ENCODE data around the gene TNS3. TPM values are rescaled to one million over a fixed set of nuclear protein-coding genes. Genes with fewer than 3 reads are reported as not detected.

The TNS3 gene
- total RNA-seq, 3 donors from 2014 or later = 69.1 to 98.9 (median 69.9) TPM

DNA sequence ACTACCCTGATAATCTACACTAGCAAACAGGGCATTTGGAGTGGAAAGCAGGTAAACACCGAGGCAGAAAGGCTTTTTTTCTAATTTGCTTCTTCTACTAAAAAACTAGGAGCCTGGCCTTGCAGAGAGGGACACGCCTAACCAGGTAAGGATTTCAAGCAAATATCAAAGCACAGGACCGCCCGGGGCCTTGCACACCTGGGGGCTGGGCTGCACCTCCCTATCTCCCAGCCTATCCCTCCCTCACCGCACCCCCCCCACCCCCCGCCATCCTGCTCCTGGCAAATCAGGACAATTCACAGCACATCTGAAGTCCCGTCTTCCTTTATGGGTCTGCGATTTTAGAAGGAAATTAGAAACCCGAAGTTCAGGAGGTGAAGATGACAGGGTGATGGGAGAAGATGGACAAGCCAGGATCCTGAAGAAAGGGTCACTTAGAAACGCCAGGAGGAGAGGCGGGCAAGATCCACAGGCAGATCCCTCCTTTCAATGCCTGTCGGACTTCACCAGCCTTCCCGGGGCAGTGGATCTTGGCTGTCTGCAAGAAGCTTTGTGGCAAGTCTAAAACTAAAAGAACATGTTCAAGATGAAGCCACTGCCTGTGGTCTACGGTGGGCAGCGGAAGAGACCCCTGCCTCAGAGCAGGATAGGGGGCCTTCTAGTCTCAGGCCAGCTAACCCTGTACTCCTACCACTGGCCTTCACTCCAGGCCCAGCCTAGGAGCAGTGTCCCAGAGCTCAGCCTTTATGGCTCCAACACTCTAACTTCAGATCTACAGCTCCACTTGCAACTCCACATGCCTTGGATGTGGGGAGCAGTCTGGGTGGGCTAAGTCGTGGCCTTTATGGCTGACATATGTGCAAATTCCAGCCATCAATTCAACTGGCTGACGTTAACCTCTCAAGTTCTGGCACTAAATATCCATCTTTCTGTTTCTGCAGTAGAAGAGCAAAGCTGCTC lies 43.9 kb downstream of the TNS3 start:
- intact Hi-C loops (cut with DNase I, micrococcal nuclease) = no loop called here
- H3K4me1 ChIP-seq (ENCODE audit: low read depth) = peaks cover 33% of the 10 kb centered on the region
- peak; percentile 13 for ATAC-seq
- no peak overlapping the region for H3K4me3 ChIP-seq
- TF ChIP-seq, protein P1, sequence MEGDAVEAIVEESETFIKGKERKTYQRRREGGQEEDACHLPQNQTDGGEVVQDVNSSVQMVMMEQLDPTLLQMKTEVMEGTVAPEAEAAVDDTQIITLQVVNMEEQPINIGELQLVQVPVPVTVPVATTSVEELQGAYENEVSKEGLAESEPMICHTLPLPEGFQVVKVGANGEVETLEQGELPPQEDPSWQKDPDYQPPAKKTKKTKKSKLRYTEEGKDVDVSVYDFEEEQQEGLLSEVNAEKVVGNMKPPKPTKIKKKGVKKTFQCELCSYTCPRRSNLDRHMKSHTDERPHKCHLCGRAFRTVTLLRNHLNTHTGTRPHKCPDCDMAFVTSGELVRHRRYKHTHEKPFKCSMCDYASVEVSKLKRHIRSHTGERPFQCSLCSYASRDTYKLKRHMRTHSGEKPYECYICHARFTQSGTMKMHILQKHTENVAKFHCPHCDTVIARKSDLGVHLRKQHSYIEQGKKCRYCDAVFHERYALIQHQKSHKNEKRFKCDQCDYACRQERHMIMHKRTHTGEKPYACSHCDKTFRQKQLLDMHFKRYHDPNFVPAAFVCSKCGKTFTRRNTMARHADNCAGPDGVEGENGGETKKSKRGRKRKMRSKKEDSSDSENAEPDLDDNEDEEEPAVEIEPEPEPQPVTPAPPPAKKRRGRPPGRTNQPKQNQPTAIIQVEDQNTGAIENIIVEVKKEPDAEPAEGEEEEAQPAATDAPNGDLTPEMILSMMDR (IDR thresholded peaks at IDR 0.05) = no peak
- peak in 1 of 3 donors; percentile 31 for DNase-seq
- H3K36me3 ChIP-seq (ENCODE audit: low read depth) = no peaks in the 10 kb centered on the region
- H3K9me3 ChIP-seq = no peaks in the 10 kb centered on the region

DNA sequence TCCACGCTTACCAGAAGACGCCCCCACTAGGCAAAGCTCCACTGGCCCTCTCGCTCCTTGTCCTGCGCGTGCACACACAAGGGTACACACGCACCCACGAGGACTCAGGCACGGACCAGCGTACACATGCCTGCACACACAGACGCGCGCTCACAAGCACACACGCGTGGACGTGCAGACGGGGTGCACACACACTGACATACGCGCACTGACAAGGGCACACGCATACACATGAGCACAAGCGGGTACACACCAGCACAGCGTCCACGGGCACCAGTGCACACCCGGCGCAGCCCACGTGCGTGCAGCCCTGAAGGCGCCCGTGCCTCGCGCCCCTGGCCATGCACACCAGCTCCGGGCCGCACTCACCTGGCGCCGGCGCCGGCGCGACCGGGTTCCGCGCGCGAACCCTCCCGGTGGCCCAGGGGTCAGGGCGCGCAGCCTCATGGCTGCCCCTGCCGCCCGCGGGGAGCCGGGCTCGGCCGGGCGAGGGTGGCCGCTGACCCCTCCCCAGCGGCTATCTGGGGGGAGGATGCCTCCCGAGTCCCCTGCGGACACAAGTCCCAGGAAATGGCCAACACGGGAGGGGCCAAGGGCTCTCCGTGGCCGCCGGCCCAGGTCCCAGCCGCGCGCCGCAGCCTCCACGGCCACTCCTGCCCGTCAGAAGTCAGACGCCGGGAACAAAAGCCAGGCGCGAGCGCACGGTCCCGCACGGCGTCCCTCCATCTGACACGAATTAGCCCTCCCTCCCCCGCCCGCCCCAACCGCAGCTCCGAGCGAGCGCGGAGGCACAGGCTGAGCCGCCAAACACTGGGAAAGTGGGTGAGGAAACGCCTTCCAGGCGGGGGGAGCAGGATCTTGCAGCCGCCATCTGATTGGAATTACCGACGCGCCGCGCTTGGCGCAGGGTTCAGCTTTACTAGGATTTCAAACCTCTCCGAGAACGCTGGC lies 45.0 kb downstream of the TNS3 start:
- intact Hi-C loops (cut with DNase I, micrococcal nuclease) = no loop called here
- TF ChIP-seq, protein P1 (IDR thresholded peaks at IDR 0.05) = no peak
- H3K4me1 ChIP-seq (ENCODE audit: low read depth) = peaks cover 33% of the 10 kb centered on the region

DNA sequence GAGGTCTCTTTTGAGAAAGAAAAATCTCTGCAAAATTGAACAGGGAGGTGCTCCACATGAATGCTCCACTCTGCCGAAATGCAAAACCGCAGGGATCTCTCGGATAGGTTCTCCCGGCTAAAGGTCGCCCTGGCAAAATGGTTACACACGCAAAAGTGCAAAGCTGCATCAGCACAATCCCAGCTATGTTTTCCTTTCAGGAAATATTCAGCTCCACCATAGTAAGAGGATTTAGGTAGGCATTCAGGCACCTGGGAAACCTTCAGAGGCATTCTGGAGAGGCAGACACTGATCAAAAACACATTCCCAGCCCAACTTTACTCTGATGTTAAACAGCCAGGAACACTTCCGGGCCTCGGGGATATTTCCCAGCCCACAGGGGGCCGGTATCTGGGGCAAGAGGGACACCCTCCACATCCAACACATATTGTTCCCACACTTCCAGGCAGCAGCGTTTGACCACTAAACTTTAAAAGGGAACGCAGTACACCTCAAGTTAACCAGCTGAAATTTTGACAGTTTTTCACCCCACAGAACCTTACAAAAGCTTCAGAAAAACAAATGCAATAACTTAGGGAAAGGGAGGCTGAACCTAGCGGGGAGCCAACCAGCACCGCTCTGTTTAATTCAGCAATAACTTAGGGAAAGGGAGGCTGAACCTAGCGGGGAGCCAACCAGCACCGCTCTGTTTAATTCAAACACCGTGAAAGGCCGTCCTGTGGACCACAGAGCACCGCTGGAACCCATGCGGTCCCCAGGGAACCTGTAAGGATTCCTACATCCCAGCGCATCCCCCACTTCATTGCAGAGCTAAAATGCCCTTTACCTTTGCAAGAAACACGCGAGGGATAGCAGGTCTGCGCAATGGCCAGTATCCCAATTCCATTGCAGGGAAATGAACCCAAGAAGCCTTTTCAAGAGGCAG lies 45.9 kb downstream of the TNS3 start:
- intact Hi-C loops (cut with DNase I, micrococcal nuclease) = no loop called here
- DNase-seq = peak in 1 of 3 donors; percentile 12
- no peaks in the 10 kb centered on the region for H3K36me3 ChIP-seq (ENCODE audit: low read depth)
- H3K4me1 ChIP-seq (ENCODE audit: low read depth) = peaks cover 33% of the 10 kb centered on the region
- ATAC-seq = no peak
- TF ChIP-seq, protein P1 (IDR thresholded peaks at IDR 0.05) = no peak
- no peak overlapping the region for H3K4me3 ChIP-seq
- no peaks in the 10 kb centered on the region for H3K9me3 ChIP-seq

More for the DNA sequence above, 45.0 kb downstream of the TNS3 start:
- peak; percentile 63 for ATAC-seq
- peak overlapping the region; percentile 22 for H3K4me3 ChIP-seq
- H3K36me3 ChIP-seq (ENCODE audit: low read depth) = no peaks in the 10 kb centered on the region
- H3K9me3 ChIP-seq = no peaks in the 10 kb centered on the region
- peak; percentile 67 to 75 (median 71) for DNase-seq

DNA sequence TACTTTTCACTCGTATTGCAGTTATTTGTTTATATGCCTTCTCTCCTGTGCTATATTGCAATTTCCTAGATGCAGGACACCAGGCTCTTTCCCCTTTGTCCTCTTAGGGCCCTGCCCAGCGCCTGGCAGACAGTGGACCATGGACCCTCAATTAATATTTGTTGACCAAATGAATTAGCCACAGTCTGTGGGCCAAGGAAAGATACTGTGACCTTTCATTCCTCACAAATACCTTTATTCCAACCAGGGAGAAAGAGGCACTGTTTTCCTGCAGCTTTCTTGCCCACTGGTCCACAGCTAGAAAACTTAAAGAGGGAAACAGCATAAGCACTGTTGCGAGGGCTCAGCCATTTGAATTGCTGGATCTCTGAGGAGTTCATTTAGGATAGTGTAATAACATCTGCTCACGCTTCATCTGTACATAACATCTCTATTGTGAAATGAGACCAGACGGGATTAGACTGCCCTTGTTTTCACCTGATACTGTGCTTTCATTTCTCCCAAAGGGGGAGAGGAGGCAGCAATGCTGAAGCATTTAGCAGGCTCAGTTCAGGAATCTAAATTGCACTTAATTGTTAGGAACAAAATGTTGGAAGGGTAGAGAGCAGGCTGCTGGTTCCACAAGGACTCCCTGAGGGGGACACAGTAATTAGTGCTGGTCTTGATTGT lies 46.7 kb downstream of the TNS3 start:
- Histone ChIP-seq H3K4me3 (no peak overlapping the region), H3K4me1 (ENCODE audit: low read depth) (peaks cover 33% of the 10 kb centered on the region), H3K9me3 (no peaks in the 10 kb centered on the region), H3K36me3 (ENCODE audit: low read depth) (no peaks in the 10 kb centered on the region)
- intact Hi-C loops (cut with DNase I, micrococcal nuclease) = no loop called here
- TF ChIP-seq, protein P1 (IDR thresholded peaks at IDR 0.05) = no peak
- DNase-seq = no peak
- ATAC-seq = no peak

All from mucosa of descending colon (tissue), 3 donors.